NCI-H1930 (cell line): ENCODE results near the gene SETD1B.
"Not testable (repeated sequence)": the region's sequence is repeated elsewhere in the genome, so short reads cannot be mapped to it uniquely, and the experiment has no call there.

ENCODE experiments used
- DNase-seq, 2 experiments: peaks; one replicate each; lab custom pipeline; 2025; lab: John Stamatoyannopoulos, UW

SETD1B gene

DNA sequence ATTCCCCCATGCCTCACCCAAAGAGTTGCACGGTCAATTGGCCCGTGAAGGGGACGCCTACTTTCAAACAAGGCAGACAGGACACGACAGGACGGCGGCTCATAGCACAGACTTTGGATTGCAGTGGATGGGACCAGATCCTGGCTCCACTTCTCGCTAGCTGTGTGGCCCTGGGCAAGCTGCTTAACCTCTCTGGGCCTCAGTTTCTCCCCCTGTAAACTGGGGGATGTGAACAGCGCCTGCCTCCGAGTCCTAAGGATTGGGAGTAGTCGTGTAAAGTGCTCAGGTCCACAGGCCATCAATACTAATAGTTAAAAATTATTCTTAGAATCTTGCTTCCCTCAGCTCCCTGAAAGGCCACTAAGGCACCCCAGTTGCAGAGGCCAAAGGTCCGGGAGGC, 23.4 kb upstream of the SETD1B start:
- DNase-seq, result no peak

DNA sequence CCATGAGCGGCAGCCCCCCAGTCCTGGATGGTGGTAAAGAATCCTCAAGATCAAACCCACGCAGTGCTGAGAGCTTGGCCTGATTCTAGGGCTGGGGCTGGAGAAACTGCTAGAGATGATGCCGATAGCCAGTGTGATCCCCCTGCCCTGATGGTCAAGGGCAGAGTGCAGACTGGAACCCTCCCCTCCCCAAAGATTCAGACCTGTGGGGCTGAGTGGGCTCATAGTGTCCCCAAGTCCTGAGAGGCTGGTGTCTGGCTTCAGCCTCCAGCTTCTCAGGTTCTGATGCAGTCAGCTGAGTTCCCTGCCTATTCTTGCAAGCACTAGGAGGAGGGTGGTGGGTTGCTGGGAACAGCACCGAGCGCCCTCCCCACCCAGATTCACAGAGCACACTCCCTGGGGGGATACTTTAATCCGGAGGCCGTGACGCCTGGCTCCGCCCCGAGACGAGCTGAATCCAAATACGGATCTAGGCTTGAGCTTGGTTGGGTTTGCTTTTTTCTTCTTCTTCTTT, 22.3 kb upstream of the SETD1B start:
- DNase-seq, result no peak

DNA sequence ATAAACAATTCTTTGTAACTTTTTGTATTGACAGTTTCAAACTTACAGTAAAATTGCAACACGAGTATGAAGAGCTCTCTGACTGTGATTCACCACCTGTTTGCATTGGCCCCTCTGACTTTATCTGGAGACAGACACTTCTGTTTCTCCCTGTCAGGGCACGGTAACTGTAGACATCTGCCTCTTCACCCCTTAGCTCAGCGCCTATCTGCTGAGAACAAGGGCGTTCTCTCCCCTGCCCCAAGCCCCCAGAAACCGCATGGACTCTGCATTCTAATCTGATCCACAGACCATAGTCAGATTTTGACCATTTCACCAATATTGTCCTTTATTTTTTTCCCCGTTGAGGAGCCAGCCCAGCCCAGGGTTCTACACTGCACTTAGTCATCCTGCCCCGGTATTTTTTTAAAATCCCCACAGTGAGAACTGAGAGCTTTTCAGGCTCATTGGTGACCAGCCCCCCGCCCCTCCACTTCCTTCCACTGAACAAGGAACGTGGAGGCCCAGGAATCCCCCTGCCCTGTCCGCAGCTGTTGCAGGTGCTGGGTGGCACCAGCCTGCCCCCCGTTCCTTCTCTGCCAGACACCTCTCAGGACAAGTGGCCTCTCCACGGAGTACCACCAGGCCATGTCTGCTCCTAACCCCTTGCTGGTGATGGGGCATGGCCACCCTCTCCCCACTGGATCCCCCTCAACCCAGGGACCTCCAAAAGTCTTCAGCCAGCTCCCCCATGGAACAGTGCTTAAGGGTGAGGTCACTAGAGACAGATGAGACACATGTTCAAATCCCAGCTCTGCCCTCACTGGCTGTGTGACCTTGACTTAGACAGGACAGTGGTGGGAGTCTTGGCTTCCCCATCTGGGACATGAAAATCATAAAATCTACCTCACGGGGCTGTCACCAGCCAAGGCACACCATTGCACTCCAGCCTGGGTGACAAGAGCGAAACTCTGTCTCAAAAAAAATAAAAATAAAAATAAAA, 21.5 kb upstream of the SETD1B start:
- no peak for DNase-seq

DNA sequence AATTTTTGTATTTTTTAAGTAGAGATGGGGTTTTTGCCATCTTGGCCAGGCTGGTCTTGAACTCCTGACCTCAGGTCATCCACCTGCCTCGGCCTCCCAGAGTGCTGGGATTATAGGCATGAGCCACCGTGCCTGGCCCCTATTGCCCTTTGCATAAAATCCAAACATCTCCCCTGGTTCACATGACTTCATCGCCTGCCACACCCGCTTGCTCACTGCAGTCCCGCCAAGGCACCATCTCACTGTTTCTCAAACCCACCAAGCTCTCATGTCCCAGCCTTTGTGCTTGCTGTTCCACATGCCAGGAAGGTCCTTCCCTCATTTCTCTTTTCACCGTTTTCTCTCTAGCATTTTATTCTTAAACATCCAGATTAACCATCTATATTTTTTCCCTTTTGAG, 20.0 kb upstream of the SETD1B start:
- no peak for DNase-seq

DNA sequence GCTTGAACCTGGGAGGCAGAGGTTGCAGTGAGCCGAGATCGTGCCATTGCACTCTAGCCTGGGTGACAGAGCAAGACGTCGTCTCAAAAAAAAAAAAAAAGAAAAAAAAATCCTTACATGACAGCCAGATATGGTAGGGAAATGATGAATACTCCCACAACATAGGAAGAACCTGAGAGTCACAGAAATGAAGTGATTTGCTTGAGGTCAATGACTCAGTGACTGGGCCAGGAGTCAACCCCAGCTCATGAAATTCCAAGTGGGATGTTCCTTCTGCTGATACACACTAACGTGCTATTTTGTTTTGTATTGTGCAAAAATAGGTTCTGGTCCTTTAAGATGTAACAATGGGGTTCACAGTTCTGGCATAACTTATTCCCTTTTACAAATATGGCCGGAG, 19.3 kb upstream of the SETD1B start:
- DNase-seq, result no peak

DNA sequence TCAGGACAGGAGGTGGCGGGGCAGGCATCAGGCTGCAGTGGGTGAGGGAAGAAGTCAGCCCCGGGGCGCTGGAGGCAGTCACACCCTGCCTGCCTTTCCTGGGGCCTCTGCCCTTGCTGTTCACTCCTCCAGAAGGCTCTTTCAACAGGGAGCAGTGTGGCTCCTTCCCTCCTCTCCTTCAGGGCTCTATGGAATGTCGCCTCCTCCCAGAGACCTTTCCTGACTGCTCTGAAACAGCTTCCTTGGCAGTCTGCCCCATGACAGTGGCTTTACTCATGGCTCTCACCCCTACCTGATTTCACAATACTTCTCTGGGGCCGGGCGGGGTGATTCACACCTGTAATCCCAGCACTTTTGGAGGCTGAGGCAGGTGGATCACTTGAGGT, 17.4 kb upstream of the SETD1B start:
- DNase-seq, result no peak

DNA sequence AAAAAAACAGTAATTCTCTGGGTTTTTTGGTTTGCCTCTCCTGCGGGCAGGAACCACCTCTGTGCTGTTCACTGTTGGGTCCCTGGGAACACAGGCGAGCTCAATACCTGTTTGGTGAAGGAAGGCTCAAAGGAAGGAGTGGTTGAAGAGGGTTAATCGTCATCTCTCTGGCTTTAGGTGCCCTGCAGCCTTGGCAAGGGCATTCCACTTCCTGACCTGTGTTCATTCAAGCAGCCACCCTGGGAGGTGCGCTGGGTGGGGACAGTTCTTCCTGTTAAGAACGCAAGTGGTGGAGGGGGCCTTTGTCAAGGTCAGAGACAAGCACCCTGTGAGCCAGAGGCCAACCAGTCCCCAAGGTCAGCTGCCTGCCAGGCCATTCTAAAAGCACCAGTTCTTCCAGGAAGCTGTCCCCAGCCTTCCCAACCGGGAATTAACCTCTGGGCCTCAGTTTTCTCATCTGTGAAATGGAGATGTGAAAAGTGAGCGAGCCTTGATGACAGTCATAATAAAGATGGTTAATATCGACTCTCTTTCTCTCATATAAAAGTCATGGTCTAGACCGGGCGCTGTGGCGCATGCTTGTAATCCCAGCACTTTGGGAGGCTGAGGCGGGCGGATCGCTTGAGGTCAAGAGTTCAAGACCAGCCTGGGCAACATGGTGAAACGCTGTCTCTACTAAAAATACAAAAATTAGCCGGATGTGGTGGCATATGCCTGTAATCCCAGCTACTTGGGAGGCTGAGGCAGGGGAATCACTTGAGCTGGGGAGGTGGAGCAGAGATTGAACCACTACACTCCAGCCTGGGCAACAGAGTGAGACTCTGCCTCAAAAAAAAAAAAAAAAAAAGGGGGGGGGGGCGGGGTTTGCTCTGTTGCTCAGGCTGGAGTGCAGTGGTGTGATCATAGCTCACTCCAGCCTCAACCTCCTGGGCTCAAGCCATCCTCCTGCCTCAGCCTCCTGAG, 16.5 kb upstream of the SETD1B start:
- DNase-seq, result no peak

DNA sequence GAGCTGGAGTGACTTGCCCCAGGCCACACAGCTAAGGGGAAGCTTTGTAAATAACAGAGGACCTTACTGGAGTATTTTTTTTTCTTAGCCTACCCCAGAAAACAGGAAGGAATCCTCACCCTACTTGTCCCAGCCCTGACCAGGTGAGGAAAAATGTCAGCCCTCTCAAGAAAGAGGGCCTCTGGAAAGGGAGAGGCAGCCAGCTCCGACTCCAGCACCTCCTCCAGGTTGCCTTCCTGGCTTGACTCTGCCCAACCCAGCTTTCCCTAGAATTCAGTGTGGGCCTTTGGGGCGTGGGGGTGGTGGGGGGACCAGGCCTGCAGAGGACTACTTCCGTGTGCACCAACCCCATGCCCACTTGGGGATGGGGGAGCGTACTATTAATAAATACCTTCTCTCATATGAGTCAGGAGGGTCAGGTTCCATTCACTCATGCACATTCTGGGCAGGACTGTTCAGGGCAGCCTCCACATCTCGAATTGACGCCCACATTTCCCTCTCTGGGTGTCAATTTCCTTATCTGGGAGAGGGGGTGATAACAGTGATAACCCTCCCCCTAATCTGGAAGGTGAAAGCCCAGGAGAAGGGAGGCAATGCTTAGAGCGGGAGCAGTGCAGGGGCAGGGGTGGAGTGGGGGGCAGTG, 15.5 kb upstream of the SETD1B start:
- DNase-seq, result no peak

DNA sequence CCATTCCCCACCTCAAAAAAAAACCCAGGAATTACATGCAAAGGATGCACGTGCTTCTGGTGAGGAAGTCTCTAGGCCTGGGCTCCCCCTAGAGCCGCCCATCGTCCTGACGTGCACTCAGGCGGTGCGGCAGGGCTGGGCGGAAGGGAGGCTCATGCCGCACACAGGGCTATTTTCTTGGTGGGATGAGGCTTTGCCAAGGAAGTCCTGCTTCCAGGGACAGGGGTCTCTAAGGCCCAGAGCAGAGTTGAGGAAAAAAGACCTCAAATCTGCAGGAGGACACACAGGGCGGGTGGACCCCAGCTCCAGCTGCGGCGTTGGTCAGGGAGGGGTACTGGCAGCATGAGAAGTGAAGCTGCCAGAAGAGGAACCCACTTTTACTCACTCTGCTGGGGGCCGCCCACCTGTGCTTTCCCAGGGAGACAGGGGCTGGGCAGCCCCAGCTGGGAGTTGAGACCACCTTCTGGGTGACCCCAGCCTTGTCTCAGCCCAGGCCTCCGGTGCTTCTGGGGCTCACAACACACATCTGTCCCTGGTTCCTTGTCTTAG, 14.5 kb upstream of the SETD1B start:
- no peak for DNase-seq

DNA sequence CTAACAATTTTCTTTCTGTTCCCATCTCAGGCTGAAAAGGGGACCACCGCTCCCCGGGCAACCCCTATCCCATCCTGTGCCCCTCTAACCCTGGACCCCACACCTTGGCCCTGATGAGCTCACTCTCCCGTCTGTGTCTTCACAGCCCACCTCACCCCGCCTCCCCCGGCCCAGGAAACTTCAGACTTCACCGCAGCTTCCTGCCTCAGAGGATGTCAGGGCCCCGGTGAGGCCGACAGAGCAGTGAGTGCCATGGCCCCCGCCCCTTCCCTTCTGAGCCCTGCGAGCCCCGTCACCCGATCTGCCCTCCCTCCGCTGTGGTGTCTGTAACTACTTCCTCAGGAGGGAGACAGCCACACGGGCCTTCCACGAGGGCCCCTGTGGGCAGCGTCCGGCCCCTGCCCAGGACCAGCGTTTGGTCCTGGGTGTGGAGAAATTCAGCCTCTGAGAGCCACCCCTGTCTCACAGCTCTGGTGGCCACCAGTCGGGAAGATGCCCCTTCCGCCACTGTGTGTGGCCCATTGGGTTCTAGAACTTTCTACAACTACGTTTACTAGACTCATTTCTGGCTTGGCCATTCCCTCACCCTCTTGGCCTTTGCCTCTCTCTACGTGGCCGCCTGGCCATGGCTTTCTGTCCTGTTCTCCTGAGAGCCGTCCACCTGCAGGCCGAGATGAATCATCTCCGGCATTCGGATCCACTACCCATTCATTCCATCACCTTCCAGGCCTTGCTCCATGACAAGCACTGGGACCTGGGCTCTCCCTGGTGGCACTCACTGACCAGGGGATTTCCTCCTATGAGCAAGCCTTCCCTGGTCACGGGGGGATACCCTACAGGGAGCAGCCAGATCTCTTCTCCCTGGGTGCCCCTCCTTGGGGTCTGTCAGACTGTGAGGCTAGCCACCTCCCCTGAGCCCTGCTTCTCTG, 13.7 kb upstream of the SETD1B start:
- DNase-seq, result no peak

DNA sequence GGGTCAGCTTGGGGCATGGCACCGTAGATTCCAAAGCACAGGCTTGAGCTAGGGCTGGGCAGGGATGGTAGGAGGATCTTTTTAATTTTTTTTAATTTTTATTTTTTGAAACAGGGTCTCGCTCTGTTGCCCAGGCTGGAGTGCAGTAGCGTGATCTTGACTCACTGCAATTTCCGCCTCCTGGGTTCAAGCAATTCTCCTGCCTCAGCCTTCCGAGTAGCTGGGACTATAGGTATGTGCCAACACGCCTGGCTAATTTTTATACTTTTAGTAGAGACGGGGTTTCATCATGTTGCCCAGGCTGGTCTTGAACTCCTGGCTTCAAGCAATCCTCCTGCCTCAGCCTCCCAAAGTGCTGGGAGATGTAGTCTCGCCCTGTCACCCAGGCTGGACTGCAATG, 13.0 kb upstream of the SETD1B start:
- not testable (repeated sequence) for DNase-seq

DNA sequence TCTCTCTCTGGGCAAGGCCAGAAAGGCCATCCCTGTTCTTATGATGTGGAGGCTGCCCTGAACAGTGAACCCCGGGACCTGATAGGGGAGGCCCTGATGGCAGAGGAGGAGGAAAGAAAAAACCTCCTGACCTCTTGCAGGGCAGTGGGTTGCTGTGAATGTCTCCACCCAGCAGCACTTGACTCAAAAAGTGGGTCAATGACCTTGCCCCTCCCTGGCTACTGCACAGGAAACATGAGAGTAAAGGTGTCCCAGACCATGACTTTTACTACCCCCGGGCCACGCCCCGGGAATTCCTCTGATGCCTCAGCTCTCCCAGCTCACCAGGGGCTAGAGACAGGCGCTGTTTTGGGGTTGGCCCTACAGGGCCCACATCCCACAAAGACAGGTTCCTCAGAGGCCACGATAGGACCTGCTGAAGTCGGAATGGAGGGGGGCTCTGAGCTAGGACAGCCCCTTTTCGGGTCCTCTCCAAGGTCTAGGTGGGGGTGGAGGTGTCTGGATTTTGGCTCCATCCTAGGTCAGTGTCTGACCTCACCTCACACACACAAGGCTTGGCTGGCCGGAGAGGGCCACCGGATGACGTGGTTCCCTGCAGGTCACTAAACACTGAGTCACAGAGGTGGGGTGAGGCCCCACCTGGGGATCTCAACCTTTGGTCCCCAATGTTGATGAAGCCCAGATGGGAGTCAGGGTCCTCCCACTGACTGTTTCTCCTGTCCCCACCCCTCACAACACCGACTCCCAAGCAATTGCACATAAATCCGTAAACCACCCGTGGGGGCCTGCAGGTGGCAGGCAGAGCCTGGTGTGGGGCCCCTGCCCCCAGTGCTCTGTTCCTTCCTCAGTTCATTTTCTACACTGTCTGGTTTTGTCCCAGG, 11.9 kb upstream of the SETD1B start:
- DNase-seq, result no peak

DNA sequence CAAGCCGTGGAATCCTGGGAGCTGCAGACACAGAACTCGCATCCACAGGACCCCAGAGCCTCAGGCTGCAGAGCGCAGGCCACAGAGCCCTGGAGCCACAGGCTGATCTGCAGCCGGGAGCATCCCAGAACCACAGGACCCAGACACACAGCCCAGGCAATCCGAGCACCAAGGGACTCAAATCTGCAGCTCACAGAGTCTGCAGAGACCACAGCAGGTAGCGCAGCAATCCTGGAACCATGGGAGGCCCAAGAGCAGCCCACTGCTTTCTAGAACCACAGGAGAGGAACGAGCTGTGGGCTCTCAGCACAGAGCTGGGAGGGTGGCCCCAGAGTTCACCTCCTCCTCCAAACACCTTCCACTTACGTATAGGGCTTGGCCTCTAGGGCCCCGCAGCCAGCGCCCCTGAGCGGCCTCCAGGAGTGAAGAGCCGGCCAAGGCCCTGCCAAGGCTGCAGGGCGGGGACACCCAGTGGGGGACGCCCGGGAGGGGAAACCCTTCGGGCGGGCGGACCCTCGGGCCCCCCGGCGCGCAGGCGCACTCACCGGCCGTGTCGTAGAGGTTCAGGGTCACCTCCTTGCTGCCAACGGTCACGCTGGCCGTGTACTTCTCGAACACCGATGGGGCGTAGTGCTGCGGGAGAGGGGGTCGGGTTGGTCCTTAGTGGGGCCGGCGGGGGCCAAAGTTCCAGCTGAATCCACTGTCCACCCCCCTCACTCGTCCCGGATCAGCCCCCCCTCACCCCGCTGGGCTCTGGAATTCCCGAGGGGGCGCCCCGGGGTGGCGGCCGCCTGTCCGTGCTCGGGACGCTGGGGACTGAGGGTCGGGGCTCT, 11.0 kb upstream of the SETD1B start:
- no peak for DNase-seq

DNA sequence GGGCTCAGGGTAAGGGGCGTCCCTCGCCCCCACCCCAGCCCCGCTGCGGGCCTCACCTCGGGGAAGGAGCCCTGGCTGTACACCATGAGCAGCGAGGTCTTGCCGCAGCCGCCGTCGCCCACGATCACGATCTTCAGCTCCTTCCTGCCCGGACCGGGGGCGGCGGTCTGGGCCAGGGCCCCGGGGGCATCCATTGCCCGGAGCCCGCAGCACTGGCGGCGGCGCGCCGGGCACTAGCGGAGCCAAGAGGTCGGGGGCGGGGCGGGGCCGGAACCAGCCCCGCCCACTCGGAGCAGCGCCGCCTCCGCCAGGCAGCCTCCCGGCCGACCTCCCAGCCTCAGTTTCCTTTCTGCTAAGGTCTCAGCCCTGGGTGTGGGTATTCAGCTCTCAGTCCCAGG, 10.4 kb upstream of the SETD1B start, which contains the start of gene RHOF:
RHOF (minus strand) TSS at position 249 of the 398 bp plus-strand sequence; CDS start at position 194, 55 bp downstream.
- no peak for DNase-seq

DNA sequence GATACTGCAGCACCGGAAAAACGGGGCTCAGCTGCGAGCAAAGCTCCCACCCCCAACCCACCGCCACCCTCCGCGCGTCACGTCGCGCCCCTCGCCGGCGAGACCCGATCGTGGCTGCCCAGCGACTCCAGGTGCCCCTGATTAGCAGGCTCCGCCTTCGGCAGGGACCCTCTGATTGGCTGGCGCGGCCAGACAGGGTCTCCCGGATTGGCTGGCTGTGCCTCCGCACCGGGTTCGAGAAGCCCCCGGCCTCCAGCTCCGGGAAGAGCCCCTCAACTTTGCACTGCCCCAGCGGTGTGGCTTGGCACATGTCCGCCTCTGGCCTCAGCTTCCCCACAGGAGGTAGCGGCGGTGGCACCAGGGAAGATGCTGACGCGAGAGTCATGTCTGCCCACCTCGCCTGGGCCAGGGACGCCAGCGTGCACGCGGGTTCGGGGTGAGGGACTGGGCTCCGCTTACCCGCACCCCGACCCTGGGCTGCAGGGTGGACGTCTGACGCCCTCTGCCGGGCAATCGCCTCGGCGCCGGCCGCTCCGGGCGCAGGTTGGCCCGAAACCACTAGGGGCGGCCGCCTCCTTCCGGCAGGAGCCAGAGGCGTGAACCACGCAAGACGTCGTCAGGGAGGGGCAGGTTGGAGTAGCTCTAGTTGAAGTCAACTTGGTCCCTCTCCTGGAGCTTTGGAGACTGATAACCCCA, 9.8 kb upstream of the SETD1B start:
- DNase-seq, result peak; percentile 82 to 90

DNA sequence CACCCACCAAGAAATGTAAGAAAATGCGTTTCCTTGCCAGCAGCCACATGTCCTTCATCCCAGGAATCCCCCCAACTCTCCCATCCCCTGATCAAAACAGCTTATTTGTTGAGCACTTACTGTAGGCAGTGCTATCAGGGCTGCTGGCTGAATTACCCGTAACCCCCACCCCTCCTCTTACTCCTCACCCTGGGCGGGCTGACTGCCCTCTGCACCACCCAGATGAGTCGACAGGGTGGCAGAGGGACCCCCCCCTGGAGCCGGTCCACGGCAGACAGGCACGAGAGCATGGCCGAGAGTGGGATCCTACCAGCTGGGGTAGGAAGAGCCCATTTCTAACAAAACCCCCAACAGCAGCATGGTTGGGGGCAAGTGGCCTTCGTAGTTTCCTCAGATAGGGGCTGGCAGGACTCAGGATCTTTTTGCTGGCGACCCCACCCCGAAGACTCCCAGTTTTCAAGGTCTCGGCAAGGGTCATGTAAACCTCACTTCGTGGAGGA, 9.2 kb upstream of the SETD1B start:
- DNase-seq, result no peak
